Osteocyte (in vitro differentiated cells): ENCODE measurements around the gene C19orf38. TPM values are rescaled to one million over a fixed set of nuclear protein-coding genes. Genes with fewer than 3 reads are reported as not detected.
"Not testable (repeated sequence)": the region's sequence is repeated elsewhere in the genome, so short reads cannot be mapped to it uniquely, and the experiment has no call there.

Source experiments
- DNase-seq: peaks from one replicate; pipeline ENCODE4 v3.0.0; 2021; ENCODE audit warnings: mixed read lengths; ENCODE audit not compliant: unreplicated experiment; ENCODE audit errors: extremely low spot score
- H3K27ac Mint-ChIP-seq: one replicate; pipeline ENCODE4 v1.8.0; 2021; ENCODE audit warnings: mild to moderate bottlenecking, mixed read lengths; ENCODE audit not compliant: unreplicated experiment
- H3K27me3 Mint-ChIP-seq: one replicate; pipeline ENCODE4 v1.8.0; 2021; ENCODE audit warnings: mixed read lengths; ENCODE audit not compliant: unreplicated experiment
- H3K36me3 Mint-ChIP-seq: one replicate; pipeline ENCODE4 v1.8.0; 2021; ENCODE audit warnings: mixed read lengths; ENCODE audit not compliant: unreplicated experiment
- H3K4me1 Mint-ChIP-seq: one replicate; pipeline ENCODE4 v1.8.0; 2021; ENCODE audit warnings: mixed read lengths; ENCODE audit not compliant: unreplicated experiment
- H3K4me3 Mint-ChIP-seq: one replicate; pipeline ENCODE4 v1.8.0; 2021; ENCODE audit warnings: mild to moderate bottlenecking, moderate library complexity, mixed read lengths; ENCODE audit not compliant: unreplicated experiment
- H3K9me3 Mint-ChIP-seq: one replicate; pipeline ENCODE4 v1.8.0; 2021; ENCODE audit warnings: mixed read lengths; ENCODE audit not compliant: unreplicated experiment
- CTCF ChIP-seq: fragments of 200-600 bp; sonication (generic); IDR thresholded peaks from 2 replicates; pipeline ENCODE4 v1.5.0; 2021; ENCODE audit warnings: antibody characterized with exemption, mild to moderate bottlenecking, moderate library complexity
- total RNA-seq: library from RNA; stranded (reverse); gene quantifications from 2 replicates; pipeline ENCODE4 v1.2.1, GENCODE V29; 2021

The C19orf38 gene
- total RNA-seq, 1 donor from 2014 or later, result 0.27 TPM

- Mint-ChIP-seq H3K36me3 (no peaks in the 10 kb centered on the region), H3K4me1 (peaks cover 28% of the 10 kb centered on the region), H3K9me3 (no peaks in the 10 kb centered on the region), H3K27ac (no peak overlapping the region), H3K4me3 (no peak overlapping the region), H3K27me3 (no peaks in the 10 kb centered on the region)
- no peak for DNase-seq
- no peak for TF ChIP-seq CTCF
Measured at GRCh38 chr19:10874024-10874423, 25.8 kb downstream of the C19orf38 start.

GRCh38 chr19:10876459-10877240 lies 28.4 kb downstream of the C19orf38 start:
- H3K36me3 Mint-ChIP-seq, result peaks cover 3% of the 10 kb centered on the region
- peak overlapping the region; percentile 60 for H3K27ac Mint-ChIP-seq
- no peak for TF ChIP-seq CTCF
- DNase-seq, result no peak
- no peaks in the 10 kb centered on the region for H3K27me3 Mint-ChIP-seq
- no peak overlapping the region for H3K4me3 Mint-ChIP-seq
- H3K9me3 Mint-ChIP-seq, result no peaks in the 10 kb centered on the region
- H3K4me1 Mint-ChIP-seq, result peaks cover 37% of the 10 kb centered on the region

- peak overlapping the region; percentile 23 for H3K27ac Mint-ChIP-seq
- not testable (repeated sequence) for H3K4me3 Mint-ChIP-seq, H3K9me3 Mint-ChIP-seq, DNase-seq, H3K27me3 Mint-ChIP-seq, H3K36me3 Mint-ChIP-seq
- peaks cover 43% of the 10 kb centered on the region for H3K4me1 Mint-ChIP-seq
Measured at GRCh38 chr19:10877608-10878007, 29.4 kb downstream of the C19orf38 start.

- Mint-ChIP-seq H3K4me1 (peaks cover 36% of the 10 kb centered on the region), H3K27me3 (no peaks in the 10 kb centered on the region), H3K4me3 (no peak overlapping the region), H3K27ac (peak overlapping the region; percentile 23), H3K36me3 (peaks cover 3% of the 10 kb centered on the region), H3K9me3 (no peaks in the 10 kb centered on the region)
- TF ChIP-seq CTCF, result no peak
- DNase-seq, result no peak
Measured at GRCh38 chr19:10878253-10878652, 30.0 kb downstream of the C19orf38 start.

GRCh38 chr19:10881403-10882107 lies 33.3 kb downstream of the C19orf38 start:
- H3K36me3 Mint-ChIP-seq, result peaks cover 3% of the 10 kb centered on the region
- no peaks in the 10 kb centered on the region for H3K27me3 Mint-ChIP-seq
- H3K4me3 Mint-ChIP-seq, result no peak overlapping the region
- peak overlapping the region; percentile 42 for H3K27ac Mint-ChIP-seq
- no peaks in the 10 kb centered on the region for H3K9me3 Mint-ChIP-seq
- no peak for DNase-seq
- TF ChIP-seq CTCF, result no peak
- peaks cover 48% of the 10 kb centered on the region for H3K4me1 Mint-ChIP-seq
